GM10266 (cell line): ENCODE results near the gene GNGT2.
A peak's percentile ranks its signal among the peaks of the same experiment; 100 is the strongest.

Experiments used
- DNase-seq: peaks from one replicate; pipeline ENCODE4 v3.0.0; 2012; ENCODE audit errors: extremely low spot score
- TF ChIP-seq, protein P1 (sequence below): IDR thresholded peaks from 2 replicates; pipeline ENCODE4 v1.5.1; 2012; ENCODE audit warnings: mild to moderate bottlenecking, low read depth; ENCODE audit not compliant: control insufficient read depth, insufficient read depth; ENCODE audit errors: missing control alignments

Gene GNGT2

DNA sequence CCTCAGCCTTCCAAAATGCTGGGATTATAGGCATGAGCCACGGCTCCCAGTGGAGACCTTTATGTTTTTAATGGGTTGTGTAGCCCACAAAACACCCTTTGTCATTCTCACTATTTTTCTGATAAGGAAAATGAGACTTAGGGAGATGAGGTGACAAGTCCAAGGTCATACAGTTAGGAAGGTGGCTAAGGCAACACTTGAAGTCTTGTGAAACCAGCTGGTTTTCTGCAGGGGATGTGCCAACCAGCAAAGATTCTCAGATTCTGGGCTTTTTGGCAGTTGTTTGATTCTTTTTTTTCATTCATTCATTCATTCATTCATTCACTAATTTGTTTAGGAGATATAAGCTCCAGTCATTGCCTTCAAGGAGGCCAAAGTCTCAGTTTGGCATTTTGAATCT, 30.2 kb upstream of the GNGT2 start:
- TF ChIP-seq, protein P1, sequence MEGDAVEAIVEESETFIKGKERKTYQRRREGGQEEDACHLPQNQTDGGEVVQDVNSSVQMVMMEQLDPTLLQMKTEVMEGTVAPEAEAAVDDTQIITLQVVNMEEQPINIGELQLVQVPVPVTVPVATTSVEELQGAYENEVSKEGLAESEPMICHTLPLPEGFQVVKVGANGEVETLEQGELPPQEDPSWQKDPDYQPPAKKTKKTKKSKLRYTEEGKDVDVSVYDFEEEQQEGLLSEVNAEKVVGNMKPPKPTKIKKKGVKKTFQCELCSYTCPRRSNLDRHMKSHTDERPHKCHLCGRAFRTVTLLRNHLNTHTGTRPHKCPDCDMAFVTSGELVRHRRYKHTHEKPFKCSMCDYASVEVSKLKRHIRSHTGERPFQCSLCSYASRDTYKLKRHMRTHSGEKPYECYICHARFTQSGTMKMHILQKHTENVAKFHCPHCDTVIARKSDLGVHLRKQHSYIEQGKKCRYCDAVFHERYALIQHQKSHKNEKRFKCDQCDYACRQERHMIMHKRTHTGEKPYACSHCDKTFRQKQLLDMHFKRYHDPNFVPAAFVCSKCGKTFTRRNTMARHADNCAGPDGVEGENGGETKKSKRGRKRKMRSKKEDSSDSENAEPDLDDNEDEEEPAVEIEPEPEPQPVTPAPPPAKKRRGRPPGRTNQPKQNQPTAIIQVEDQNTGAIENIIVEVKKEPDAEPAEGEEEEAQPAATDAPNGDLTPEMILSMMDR: no peak
- DNase-seq: no peak

DNA sequence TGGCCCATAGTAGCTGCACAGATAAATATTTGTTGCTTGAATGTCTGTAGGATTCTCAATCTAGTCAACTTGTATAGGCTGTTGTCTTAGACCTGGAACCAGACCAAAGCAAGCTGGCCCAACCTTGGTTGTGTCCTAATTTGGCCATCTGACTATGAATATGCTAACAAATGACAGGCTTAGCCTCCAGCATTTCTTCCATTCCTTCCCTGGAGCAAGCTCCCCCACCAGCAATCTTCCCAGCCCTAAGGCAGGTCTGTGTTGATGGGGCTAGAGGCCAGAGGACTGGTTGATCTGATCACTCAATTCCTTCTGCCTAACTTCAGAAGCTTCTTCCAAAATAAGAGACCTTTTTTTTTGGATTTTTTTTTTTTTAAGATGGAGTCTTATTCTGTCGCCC, 29.6 kb upstream of the GNGT2 start:
- TF ChIP-seq, protein P1: no peak
- DNase-seq: no peak

DNA sequence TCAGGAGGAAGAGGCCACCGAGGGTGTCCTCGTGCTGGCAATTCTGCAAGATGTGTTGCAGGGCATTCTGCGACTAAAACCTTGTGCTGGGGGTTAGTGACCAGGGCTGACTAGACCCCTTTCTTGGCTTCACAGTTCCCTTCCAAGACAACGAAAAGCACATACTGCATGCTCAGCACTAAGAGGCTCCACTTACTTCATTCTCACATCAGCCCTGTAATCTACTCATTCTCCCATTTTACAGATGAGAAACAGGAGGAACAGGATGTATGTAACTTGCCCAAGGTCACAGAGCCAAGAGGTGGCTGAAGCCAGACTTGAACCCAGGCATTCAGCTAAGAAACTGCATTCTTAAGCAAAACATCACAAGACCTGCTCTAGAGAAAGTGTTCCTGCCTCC, 25.5 kb upstream of the GNGT2 start:
- TF ChIP-seq, protein P1: no peak
- DNase-seq: no peak

DNA sequence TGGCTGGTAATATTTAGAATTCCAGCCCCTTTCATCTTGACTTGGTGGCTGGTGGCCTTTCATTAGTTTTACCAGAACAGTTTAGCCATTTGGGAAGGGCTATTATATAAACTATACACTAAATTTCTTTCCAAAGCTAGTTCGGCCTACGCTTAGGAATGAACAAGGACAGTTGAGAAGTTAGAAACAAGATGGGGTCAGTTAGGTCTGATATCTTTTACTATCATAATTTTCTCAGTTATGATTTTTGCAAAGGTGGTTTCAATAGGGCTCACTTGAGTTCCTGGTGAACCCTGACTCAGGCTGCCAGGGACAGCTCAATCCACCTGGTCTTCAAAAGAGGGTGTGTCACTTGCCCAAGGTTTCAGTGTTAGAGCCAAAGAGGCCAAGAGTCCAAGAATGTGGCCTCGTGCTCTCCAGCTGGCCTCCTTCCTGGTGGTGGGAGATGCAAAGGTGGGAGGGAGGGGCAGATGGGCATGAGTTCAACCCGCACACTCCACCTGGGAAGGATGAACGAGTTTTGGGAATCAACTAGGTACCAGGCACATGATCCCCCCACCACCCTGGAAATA, 24.2 kb upstream of the GNGT2 start:
- TF ChIP-seq, protein P1: no peak
- no peak for DNase-seq

DNA sequence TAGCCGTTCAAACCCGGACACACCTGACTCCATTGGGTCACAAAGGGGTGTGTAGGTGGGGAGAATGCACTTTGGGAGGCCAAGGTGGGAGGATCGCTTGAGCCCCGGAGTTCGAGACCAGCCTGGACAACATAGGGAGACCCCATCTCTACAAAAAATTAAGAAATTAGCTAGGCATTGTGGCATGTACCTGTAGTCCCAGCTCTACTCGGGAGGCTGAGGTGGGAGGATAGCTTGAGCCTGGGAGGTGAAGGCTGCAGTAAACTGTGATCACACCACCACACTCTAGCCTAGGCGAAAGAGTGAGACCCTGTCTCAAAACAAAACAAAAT, 21.2 kb upstream of the GNGT2 start:
- no peak for DNase-seq
- TF ChIP-seq, protein P1: no peak

DNA sequence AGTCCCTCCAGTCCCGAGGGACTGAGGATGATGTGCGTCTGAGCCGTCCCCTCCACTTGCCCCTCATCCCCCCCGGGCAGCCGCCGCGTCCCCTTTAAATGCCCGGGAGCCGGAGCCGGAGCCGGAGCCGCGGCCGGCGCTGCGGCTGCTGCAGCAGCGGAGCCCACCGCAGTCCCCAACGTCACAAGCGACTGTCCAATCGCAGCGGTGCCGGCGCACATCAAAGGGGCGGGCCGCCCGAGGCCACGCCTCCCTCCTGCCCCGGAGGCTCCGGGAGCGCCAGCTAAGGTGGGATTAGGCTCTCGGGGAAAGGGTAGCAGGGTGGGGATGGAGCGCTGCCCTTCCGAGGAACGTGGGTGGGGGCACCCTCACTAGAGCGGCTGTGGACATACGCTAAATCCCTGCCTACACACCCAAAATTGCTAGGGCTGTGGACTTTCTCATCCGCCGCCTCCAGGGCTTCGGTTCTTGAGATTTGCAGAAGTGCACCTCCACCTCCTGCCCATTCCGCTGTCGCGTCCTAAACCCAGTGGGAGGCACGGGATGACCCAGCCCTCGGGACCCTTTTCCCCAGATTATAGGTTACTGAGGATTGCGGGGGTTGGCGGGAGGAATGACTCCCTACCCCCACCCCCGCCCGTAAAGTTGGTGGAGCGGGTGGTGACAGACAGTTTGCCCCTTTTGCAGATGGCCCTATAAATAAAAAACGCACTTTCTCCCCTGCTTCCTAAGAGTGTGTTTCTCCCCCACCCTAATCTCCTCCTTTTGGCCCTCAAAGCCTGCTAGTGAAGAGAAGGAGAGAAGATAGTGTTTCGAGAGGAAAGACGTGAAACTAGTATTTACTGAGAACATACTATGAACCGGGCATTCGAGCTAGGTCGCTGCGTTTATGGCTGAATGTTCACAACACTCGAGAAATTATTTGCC, 20.5 kb upstream of the GNGT2 start, which contains the start of gene PHOSPHO1:
Gene PHOSPHO1 (minus strand): TSS at position 152 of the 927 bp plus-strand sequence. CDS start 4,096 bp downstream, outside the sequence.
- peak; percentile 91 for DNase-seq

More for the DNA sequence above, 20.5 kb upstream of the GNGT2 start, which contains the start of gene PHOSPHO1:
- TF ChIP-seq, protein P1: no peak
